SH-SY5Y (cell line): ENCODE measurements around the gene KCNJ6.

Experiments
- GATA2 ChIP-seq: IDR thresholded peaks from 2 replicates; pipeline ENCODE4 v1.6.1; 2011; ENCODE audit warnings: mild to moderate bottlenecking, low read depth, low read length
- GATA3 ChIP-seq: IDR thresholded peaks from 2 replicates; pipeline ENCODE4 v1.6.1; 2011; ENCODE audit warnings: low read depth, mild to moderate bottlenecking, low read length, moderate library complexity

Gene KCNJ6

DNA sequence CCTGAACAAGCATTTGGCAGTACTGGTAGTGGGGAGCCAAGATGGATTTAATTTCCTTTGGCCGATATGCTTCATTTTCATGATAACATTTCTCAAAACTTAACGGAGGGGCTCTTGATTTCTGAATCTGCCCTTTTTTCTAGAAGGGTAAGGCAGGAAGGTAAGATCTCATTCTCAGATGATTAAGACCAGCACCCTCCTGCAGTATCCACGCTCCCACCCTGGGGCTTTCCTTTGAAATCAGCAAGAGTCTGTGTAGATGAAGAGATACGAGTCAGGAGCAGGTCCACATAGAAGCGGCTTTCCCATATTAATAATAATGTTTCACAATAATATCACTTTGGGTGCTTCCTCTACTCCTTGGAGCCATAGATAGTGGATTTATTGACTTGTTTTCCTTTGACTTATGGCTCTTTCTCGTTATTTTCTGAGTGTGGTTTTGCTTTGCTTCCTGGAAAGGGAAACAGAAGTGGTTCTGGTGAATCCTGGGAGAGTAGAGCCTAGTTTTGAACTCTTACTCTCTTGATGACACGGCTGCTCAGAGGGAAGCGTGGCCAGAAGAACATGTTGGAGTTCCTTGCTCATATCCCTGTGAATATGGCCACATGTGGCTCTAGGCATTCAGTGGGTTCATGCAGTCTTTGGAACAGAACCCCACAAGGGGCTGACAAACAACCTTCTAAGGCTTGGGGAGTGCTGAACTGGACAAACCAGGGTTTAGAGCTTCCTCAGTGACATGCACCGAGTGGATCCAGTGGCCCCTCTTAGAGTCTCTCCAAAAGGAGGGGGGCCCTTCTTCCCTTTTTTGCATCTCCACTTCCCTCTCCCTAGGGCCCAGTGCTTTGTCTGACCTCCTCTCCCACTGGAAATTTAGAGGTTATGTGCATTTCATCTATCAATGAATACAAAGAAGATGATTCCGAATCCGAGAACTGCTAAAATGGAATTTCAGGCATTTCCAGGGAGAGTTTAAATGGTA is 354.0 kb downstream of the KCNJ6 start:
- TF ChIP-seq GATA2: no peak

DNA sequence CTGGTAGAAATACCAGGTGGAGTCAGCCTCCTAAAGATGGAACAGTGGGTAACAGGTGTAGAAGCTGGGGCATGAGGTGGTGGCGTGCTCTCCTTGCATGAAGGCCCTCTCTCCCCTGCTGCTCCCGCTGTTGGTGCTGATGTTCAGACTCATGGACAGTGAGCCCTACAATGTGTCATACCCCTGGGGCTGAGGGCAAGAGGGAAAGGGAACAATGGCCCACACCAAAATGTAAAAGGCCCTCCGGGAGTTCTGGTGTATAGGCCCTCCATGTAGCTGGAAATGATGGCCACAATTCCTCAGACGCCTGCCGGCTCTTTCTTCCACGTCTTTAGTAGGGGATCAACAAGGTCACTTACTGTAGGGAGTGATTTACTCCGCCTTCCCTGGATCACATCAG is 354.8 kb downstream of the KCNJ6 start:
- no peak for TF ChIP-seq GATA2
- no peak for TF ChIP-seq GATA3

DNA sequence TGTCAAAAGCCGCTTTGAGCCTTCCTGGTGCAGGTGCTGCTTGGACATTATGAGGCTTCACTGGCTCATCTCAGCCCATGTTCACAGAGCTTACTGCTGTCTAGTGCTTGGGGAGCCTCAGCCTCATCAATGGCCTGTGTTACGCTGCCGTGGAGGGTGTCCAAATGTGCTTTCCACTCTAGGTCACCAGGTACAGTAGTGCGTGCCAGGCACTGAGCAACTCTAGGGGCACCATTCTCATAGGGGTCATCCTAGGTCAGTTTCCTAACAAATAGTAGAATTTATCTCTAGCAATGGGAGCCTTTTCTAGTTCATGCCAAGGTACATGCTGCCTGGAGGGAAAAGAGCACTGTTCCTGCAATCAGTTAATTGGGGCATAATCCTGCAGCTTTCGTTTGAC is 355.9 kb downstream of the KCNJ6 start:
- TF ChIP-seq GATA2 (no peak), GATA3 (no peak)

DNA sequence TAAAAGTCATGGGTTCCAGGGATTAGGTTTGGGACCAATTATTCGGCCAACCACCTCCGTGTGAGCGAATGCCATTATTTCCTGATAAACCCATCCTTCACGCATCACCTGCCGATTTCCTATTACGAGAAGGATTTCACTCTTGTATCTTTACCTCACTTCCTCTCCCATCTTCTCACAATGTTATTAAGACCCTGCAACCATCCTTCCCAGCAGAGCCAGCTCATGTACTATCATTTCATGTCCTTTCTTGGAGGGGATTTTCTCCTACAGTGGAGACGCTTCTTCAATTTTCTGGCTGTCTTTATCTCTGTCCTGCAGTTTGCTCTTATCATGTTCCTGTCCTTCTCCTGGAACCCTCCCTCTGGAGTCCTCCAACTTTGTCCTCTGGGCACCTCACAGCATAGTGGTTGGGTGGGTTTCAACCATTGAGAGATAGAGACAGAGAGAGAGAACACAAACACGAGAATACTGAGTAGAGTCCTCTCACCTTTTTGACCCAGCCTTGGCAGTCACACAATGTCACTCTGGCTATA is 357.5 kb downstream of the KCNJ6 start:
- TF ChIP-seq GATA3 (no peak), GATA2 (no peak)
